Activated CD4-positive, alpha-beta T cell treated with anti-CD3 and anti-CD28 coated beads, Interleukin-2, amount 50 U/mL, for 48 hours (primary cell): ENCODE data around the gene MNT.
A peak's percentile ranks its signal among the peaks of the same experiment; 100 is the strongest.

Source experiments
- DNase-seq, 2 experiments: peaks; one replicate each; pipeline ENCODE4 v3.0.0-alpha.2; 2020

Gene MNT

DNA sequence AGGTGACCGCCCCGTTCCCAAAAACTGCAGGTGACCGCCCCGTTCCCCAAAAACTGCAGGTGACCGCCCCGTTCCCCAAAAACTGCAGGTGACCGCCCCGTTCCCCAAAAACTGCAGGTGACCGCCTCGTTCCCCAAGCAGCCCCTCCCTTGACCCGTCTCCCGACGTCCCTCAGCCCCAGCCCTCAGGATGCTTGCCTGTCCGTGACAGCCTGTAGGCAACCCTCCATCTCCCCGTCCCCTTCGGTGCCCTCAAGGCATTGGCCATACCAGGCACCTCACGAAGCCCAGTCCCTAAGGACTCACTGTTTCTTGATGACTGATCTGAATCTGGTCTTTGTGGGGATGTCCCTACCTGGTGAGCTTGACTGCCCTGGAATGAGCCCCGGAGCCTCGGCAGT is 38.4 kb downstream of the MNT start:
- no peak for DNase-seq

- DNase-seq = no peak
Measured at GRCh38 chr17:2362016-2362415, 38.8 kb downstream of the MNT start.

GRCh38 chr17:2361010-2361760 is 39.7 kb downstream of the MNT start:
- DNase-seq = no peak

DNA sequence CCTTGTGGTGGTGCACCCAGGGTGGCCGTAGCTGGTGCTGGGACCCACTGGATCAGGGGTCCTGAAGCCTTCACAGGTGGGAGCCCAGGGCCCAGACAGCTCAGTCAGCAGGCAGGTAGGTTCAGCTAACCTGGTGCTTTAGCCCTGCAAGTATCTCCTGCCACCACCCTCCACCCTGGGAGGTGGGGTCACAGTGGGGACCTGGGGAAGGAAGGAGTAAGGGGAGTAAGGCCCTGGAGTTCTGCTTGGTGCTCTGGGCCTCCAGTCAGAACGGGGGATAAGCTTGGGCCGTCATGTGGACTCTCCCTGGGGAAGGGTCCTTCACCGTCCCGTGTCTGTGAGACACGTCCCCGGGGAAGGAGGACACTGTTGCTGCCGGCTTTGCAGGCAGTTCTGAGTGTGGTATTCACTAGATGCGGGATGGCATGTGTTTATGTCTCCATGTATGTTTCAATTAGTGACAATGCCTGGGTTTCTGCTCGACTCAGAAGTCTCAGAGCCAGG is 42.9 kb downstream of the MNT start:
- no peak for DNase-seq

DNA sequence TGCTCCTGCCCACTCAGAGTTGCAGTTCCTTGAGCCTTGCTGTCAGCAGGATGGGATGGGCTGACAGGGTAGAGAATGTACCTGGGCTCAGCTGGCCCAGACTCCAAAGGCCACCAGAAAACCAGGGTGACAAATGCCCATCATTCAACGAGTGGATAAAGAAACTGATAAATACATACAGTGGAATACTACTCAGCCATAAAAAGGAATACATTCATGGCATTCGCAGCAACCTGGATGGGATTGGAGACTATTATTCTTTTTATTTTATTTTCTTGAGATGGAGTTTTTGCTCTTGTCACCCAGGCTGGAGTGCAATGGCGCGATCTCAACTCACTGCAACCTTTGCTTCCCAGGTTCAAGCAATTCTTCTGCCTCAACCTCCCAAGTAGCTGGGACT is 43.6 kb downstream of the MNT start:
- DNase-seq = no peak

DNA sequence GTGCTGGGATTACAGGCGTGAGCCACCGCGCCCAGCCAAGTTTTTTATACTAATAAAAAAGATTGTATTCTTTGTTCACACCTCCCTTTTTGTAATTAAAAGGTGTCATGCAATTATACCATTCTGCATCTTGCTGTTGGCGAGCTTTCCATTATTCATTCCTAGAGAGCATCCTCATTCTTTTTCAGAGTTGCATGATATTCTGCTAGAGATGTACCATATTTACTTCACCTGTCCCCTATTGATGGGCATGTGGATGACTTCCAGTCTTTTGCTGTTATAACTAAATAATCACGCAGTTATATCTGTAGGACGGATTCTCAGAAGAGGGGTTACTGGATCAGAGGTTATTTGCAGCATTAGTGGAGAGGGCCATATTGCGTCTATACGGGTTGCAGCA is 46.5 kb downstream of the MNT start:
- no peak for DNase-seq

GRCh38 chr17:2351269-2351668 is 49.6 kb downstream of the MNT start:
- DNase-seq = no peak

GRCh38 chr17:2347805-2348685 is 52.8 kb downstream of the MNT start:
- no peak for DNase-seq

GRCh38 chr17:2346475-2346874 is 54.4 kb downstream of the MNT start:
- no peak for DNase-seq

DNA sequence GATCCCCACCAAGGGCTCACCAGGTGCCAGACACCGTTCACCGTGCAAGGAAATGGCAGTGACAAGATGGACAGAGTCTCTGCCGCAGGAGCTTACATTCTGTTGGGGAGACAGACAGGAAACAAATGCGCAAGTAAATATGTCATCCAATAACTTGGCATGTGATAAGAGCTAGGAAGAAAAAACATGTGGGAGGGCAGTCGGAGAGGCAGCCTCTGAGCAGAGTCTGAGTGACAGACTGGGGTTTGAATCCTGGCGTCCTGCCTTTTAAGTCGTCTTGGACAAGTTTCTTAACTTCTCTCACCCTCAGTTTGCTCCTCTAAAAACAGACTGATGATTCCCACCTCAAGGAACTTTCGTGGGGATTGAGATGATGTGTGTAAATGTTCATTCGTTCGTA is 56.3 kb downstream of the MNT start:
- DNase-seq = no peak

GRCh38 chr17:2343421-2343820 is 57.4 kb downstream of the MNT start:
- peak; percentile 56 to 68 for DNase-seq

DNA sequence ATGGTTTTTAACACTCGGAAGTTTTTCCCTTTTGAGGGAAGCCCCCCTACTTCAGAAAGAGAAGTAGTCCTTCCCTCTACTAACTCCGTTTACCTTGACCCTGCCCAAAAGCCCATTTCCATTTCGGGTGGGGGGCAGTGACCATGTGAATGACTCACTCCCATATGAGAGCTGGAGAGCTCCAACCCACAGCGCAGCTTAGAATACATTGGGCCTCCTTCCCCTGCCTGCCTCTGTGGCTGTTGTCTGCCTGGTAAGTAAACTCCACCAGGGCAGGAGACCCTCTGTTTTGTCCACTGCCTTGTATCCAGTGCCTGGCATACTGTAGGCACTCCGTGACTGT is 62.6 kb downstream of the MNT start:
- DNase-seq = peak in 1 of 2 experiments; percentile 11

- peak; percentile 61 to 71 for DNase-seq
Measured at GRCh38 chr17:2337544-2338314, 63.1 kb downstream of the MNT start.

GRCh38 chr17:2336852-2337543 is 63.9 kb downstream of the MNT start, which contains the start of gene SGSM2:
Gene SGSM2, plus strand, starts transcription at chr17:2337501. Its CDS starts 188 bp downstream, at chr17:2337689.
- DNase-seq = peak; percentile 65 to 68

DNA sequence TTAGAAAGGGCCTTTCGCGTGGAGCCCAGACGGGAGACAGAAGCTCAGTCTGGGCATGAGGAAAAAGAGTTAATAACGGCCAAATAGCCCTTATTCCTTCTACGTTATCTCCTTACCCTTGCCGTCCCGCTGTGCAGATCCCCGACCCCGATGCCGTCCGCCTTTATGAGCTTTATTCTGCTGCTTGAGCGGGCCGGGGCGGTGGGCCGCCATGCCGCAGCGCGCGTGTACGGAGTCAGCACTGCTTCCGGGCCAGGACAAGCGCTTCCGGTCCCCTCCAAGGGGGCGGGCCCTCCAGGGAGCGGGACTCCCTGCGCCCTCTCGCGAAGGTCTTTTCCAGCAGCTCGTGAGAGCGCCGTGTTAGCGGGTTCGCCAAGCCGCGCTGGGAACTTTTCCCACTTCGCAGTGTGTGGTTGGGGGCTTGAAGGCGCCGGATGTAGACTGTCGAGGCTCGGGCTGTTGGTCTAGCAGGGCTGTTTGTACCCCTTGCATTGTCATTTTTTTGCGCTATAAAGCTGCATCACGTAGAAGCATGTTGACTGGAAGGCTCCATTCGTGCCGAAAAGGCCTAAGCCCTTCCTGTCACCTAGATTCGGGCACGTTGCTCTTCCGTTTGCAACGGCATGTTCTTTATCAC is 64.5 kb downstream of the MNT start, which contains the start of gene TSR1:
Gene TSR1 (minus strand): TSS at position 243 of the 637 bp plus-strand sequence. CDS start 30 bp downstream, at position 213.
- peak; percentile 90 to 93 for DNase-seq

DNA sequence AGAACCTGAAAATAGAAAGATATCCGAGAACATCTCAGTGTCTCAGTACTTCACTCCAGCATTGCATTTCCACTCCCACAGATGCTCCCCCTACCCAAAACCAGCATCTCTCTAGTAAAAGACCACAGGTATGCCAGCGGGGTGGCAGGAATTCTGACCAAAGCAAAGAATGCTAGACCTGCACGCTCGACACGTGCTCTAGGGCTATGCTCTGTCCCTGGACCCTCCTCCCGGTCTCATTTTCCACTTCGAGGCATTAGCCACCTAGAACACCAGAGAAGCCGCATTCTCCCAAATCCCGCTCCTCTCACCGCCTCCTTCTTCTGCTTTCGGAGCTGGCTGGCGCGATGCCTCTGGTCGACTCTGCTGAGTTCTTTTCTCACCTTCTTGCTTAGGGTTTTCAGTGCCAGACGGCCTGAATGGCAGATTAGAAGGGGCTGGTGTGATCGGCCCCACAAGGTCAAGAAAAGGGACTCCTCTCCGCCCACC is 65.1 kb downstream of the MNT start:
- DNase-seq = peak in 1 of 2 experiments; percentile 10
